Measurements from ENCODE around the gene DNAJB12. TPM values are rescaled to one million over a fixed set of nuclear protein-coding genes. Genes with fewer than 3 reads are reported as not detected.

DNAJB12 gene
- total RNA-seq, 1 experiment from 2014 or later: 27.6 TPM

GRCh38 chr10:72291019-72291532, 63.6 kb downstream of the DNAJB12 start:
- H2BK5ac ChIP-seq (ENCODE audit: insufficient read length, low read length): no peak overlapping the region
- H3K27me3 ChIP-seq (ENCODE audit: insufficient read depth, low read length): no peaks in the 10 kb centered on the region
- TF ChIP-seq CTCF (conservative IDR thresholded peaks at IDR 0.05): no peak
- no peaks in the 10 kb centered on the region for H4K20me1 ChIP-seq (ENCODE audit: control insufficient read depth, insufficient read depth, insufficient read length)
- H3K23me2 ChIP-seq (ENCODE audit: insufficient read length, low read depth, low read length, poor library complexity, severe bottlenecking): no peaks in the 10 kb centered on the region
- H3K4me1 ChIP-seq (ENCODE audit: insufficient read depth, low read length): no peaks in the 10 kb centered on the region; the same call in 1 of the 2 replicates
- H3K4ac ChIP-seq (ENCODE audit: low read depth, low read length): no peak overlapping the region
- no peaks in the 10 kb centered on the region for H3K79me1 ChIP-seq (ENCODE audit: insufficient read depth, low read depth, low read length, poor library complexity, severe bottlenecking)
- Mint-ChIP-seq H3K27ac (no peak overlapping the region), H3K27me3 (ENCODE audit: low read depth) (peaks cover 2% of the 10 kb centered on the region; the same call in 1 of the 2 replicates), H3K36me3 (ENCODE audit: insufficient read depth in 1 of 3, low read depth in 3 of 3) (no peaks in the 10 kb centered on the region; a peak in 1 of 7 replicates), H3K4me1 (peaks cover 11 to 21% of the 10 kb centered on the region in 2 experiments), H3K9me3 (0 out of 5 replicates have a peak, but pooled peaks cover 0 to 2% of the 10 kb centered on the region in 2 experiments), H3K4me3 (no peak overlapping the region)
- H2BK12ac ChIP-seq (ENCODE audit: insufficient read length, low read depth, low read length): no peak overlapping the region
- H2BK20ac ChIP-seq (ENCODE audit: low read depth, low read length, poor library complexity, severe bottlenecking): no peak overlapping the region
- H3K79me2 ChIP-seq (ENCODE audit: insufficient read depth, low read length): no peaks in the 10 kb centered on the region
- H3K9ac ChIP-seq (ENCODE audit: extremely low read depth, insufficient read length, low read length): no peak overlapping the region
- H3K14ac ChIP-seq (ENCODE audit: insufficient read depth, low read length): no peak overlapping the region
- no peak overlapping the region for H3K27ac ChIP-seq (ENCODE audit: insufficient read length, low read depth, low read length)
- no peak for DNase-seq
- H2AK5ac ChIP-seq (ENCODE audit: insufficient read length, low read length): no peak overlapping the region
- no CpG with 5 or more reads among the region's 4 CpGs for WGBS (ENCODE audit: extremely low coverage, insufficient read length, low lambda C conversion rate)
- no peak overlapping the region for H3T11ph ChIP-seq (ENCODE audit: low read length)
- no peak overlapping the region for H2BK15ac ChIP-seq (ENCODE audit: low read depth, low read length)
- H2AFZ ChIP-seq (ENCODE audit: low read length): no peak overlapping the region
- H3K23ac ChIP-seq (ENCODE audit: insufficient read length, low read depth, low read length): no peak overlapping the region
- H3K56ac ChIP-seq (ENCODE audit: insufficient read length, low read depth, low read length): no peak overlapping the region
- no peak overlapping the region for H3K4me2 ChIP-seq (ENCODE audit: insufficient read depth, insufficient read length, low read length)
- H2BK120ac ChIP-seq (ENCODE audit: low read depth, low read length, poor library complexity, severe bottlenecking): no peak overlapping the region
- no peak overlapping the region for H4K91ac ChIP-seq (ENCODE audit: insufficient read length, low read depth, low read length)
- H3K18ac ChIP-seq (ENCODE audit: insufficient read length, low read depth, low read length): no peak overlapping the region
- no peak overlapping the region for H4K8ac ChIP-seq (replicated peaks; ENCODE audit: insufficient read length, low read depth, low read length)
- H3K9me3 ChIP-seq (ENCODE audit: control insufficient read depth, low read depth, low read length): no peaks in the 10 kb centered on the region
- H4K5ac ChIP-seq (ENCODE audit: insufficient read length, low read depth, low read length): no peak overlapping the region
